Right atrium auricular region (tissue), 2 donors: Measurements from ENCODE around the gene PRDM16. TPM values are rescaled to one million over a fixed set of nuclear protein-coding genes. Genes with fewer than 3 reads are reported as not detected.

Experiments
- DNase-seq: peaks from one replicate; pipeline ENCODE4 v3.0.0-alpha.2; 2019; ENCODE audit warnings: low spot score
- H3K27ac ChIP-seq, 2 donors: fragments of 200-600 bp; sonication (generic); 1 replicate in 1 of 2; 2 replicates in 1 of 2; pipeline ENCODE4 v1.5.1; 2016 to 2019
- H3K27me3 ChIP-seq, 2 donors: fragments of 200-600 bp; sonication (generic); one replicate each; pipeline versions ENCODE4 v1.5.1 to v1.6.0; 2017 to 2019
- H3K36me3 ChIP-seq: fragments of 200-600 bp; sonication (generic); one replicate; pipeline ENCODE4 v1.5.1; 2016
- H3K4me1 ChIP-seq, 2 donors: fragments of 200-600 bp; sonication (generic); one replicate each; pipeline versions ENCODE4 v1.5.1 to v1.6.0; 2017 to 2019
- H3K4me3 ChIP-seq, 2 donors: fragments of 200-600 bp; sonication (generic); 1 replicate in 1 of 2; 2 replicates in 1 of 2; pipeline ENCODE4 v1.5.1; 2017 to 2019; ENCODE audit warnings: mild to moderate bottlenecking in 1 of 2, moderate library complexity in 1 of 2
- H3K9me3 ChIP-seq, 2 donors: fragments of 200-600 bp; sonication (generic); one replicate each; pipeline ENCODE4 v1.5.1; 2019
- total RNA-seq, 2 donors: library from RNA; depleted of rRNA; stranded (reverse); fragments of >200 nt; gene quantifications; one replicate each; pipeline ENCODE4 v1.1.0, GENCODE V29; 2016
- TF ChIP-seq, protein P1 (sequence below), 2 donors: fragments of 200-600 bp; sonication (generic); IDR thresholded peaks; one replicate each; pipeline ENCODE4 v1.5.1; 2019; ENCODE audit warnings: antibody characterized with exemption in 2 of 2

The PRDM16 gene
- total RNA-seq, 2 donors from 2014 or later, result 0.22 to 3.3 TPM

DNA sequence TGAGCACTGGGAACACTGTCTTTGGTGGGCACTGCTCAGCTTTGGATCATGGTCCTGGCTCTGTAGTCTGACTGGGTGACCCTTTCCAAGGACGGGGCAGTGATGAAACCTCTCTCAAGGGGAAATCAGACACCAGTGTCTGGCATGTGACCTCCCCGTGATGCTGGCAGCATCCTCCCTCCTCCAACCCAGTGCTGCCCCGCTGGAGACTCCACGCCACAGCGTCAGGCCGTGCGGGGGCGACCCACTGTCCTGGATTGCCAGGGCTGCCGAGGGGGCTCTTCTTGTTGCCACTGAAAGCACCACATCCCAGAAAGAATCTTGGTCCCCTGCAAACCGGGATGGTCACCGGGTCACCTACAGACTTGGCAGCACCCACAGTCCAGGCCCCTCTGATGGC lies 239.1 kb downstream of the PRDM16 start:
- TF ChIP-seq, protein P1, sequence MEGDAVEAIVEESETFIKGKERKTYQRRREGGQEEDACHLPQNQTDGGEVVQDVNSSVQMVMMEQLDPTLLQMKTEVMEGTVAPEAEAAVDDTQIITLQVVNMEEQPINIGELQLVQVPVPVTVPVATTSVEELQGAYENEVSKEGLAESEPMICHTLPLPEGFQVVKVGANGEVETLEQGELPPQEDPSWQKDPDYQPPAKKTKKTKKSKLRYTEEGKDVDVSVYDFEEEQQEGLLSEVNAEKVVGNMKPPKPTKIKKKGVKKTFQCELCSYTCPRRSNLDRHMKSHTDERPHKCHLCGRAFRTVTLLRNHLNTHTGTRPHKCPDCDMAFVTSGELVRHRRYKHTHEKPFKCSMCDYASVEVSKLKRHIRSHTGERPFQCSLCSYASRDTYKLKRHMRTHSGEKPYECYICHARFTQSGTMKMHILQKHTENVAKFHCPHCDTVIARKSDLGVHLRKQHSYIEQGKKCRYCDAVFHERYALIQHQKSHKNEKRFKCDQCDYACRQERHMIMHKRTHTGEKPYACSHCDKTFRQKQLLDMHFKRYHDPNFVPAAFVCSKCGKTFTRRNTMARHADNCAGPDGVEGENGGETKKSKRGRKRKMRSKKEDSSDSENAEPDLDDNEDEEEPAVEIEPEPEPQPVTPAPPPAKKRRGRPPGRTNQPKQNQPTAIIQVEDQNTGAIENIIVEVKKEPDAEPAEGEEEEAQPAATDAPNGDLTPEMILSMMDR (IDR thresholded peaks at IDR 0.05), result no peak
- Histone ChIP-seq H3K27ac (no peak overlapping the region), H3K27me3 (no peaks in the 10 kb centered on the region), H3K36me3 (no peaks in the 10 kb centered on the region), H3K9me3 (no peaks in the 10 kb centered on the region), H3K4me3 (no peak overlapping the region), H3K4me1 (peaks cover 0 to 10% of the 10 kb centered on the region in 2 donors)
- no peak for DNase-seq

DNA sequence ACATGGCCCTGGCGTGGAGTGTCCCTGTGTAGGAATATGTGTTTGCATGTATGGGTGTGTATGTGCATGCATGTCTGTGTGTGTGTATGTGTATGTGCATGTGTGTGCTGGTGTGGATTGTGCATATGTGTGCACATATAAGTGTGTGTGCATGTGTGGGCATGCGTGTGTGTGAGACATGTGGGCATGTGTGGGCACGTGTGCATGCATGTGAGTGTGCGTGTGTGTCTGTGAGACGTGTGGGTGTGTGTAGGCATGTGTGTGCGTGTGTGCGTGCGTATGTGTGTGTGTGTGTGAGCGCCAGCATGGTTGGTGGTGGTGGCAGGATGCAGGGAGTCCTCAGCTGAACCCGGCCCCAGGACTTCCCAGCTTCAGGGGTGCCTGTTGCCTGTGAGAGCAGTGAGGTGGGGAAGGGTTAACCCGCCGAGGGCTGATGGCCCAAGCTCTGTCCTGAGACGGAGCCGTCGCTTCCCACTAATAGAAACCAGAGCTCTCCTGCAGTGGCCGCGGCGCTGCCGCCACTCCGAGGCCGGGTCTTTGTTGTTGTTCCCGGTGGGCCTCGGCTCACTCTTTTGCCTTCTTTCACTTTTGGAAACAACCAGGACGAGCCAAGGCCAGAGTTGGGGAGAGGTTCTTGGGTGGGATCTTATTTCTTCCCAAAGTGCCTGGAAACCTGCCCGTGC lies 241.9 kb downstream of the PRDM16 start:
- no peaks in the 10 kb centered on the region for H3K27me3 ChIP-seq
- no peak overlapping the region for H3K27ac ChIP-seq
- no peak for DNase-seq
- H3K9me3 ChIP-seq, result no peaks in the 10 kb centered on the region
- no peaks in the 10 kb centered on the region for H3K36me3 ChIP-seq
- peaks cover 0 to 38% of the 10 kb centered on the region in 2 donors for H3K4me1 ChIP-seq
- TF ChIP-seq, protein P1 (IDR thresholded peaks at IDR 0.05), result no peak
- no peak overlapping the region for H3K4me3 ChIP-seq

DNA sequence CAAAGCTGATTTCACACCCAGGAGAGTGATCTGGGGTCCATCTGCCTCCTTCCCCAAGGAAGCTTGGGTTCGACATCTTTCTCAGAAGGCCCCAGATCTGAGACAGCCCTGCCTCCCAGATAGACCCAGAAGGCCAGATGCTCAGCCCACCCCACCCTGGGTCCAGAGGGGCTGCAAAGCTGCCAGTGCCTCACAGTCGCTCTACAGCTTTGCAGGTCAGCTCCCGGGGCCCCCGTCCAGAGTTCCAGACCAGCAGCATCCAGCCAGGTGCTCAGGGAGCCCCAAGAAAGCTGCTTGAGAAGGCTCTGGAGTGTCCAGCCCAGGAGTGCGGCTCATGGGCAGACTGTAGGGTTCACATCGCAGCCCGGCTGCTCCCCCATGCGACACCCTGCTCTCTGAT lies 242.7 kb downstream of the PRDM16 start:
- Histone ChIP-seq H3K27me3 (no peaks in the 10 kb centered on the region), H3K27ac (peak overlapping the region; percentile 14 to 87), H3K4me1 (peaks cover 0 to 38% of the 10 kb centered on the region in 2 donors)

DNA sequence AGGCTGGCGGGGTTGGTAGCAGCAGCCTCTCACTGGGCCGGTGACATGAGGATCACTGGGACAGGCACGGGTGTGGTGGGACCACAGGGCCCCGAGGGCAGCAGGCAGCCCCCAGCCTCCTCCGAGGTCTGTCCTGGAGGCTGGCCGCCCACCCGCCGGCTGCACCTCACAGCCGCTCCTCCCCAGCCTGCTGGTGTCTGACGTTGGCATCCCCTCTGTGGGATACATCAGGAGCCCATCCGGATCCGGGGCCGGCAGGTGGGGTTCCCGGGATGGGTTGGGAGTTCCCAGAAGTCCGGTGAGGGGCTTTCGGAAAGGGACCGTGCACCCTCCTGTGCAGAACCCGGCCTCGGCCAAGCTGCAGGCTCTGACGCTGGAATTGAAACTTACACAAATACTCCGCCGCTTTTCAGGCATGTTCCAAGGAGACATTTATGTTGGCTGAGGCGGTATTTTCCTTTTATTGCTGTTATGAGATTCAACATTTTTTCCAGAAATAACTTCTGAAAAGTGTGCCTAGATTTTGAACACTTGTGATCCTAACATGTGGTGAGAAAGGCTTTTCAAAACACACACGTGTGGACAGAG lies 243.4 kb downstream of the PRDM16 start:
- TF ChIP-seq, protein P1 (IDR thresholded peaks at IDR 0.05), result no peak
- Histone ChIP-seq H3K4me1 (peaks cover 0 to 38% of the 10 kb centered on the region in 2 donors), H3K27ac (peak overlapping the region; percentile 87 to 90), H3K36me3 (no peaks in the 10 kb centered on the region), H3K9me3 (no peaks in the 10 kb centered on the region), H3K4me3 (no peak overlapping the region), H3K27me3 (no peaks in the 10 kb centered on the region)
- DNase-seq, result peak; percentile 61

More for the DNA sequence above, 242.7 kb downstream of the PRDM16 start:
- no peak for DNase-seq
- no peaks in the 10 kb centered on the region for H3K36me3 ChIP-seq
- no peak overlapping the region for H3K4me3 ChIP-seq
- TF ChIP-seq, protein P1 (IDR thresholded peaks at IDR 0.05), result no peak
- no peaks in the 10 kb centered on the region for H3K9me3 ChIP-seq

DNA sequence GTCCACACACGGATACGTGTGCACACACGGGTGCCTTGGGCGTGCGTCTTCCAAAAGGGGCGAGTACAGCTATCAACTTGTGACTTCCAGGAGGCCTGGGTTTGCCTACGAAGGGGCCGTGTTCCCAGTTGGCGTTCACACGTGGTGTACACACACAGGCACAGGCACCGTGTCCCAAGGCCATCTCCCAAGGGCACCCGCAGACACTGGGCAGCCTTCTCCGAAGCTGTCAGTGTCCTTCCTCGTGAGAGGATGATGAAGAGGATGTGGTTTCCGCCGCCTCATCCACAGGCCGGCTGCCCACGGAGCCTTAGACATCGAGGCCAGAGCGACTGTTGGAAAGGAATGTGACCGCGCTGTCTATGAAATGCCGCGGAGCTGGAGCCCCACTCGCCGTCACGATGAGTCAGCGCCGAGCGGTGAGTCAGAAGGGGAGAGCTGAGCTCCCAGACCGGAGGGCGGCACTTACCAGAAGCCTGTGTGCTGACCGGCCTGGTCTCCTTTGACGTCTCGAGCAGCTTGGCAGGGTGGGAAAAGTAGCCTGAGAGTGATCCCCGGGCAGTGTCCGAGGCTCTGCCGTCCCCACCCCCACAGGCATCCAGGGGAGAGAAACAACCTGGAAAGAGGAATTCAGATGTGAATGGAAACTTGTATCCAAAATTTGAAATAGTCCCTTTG lies 244.0 kb downstream of the PRDM16 start:
- no peaks in the 10 kb centered on the region for H3K36me3 ChIP-seq
- peak overlapping the region in 1 of 2 donors; percentile 3 for H3K4me3 ChIP-seq
- H3K9me3 ChIP-seq, result no peaks in the 10 kb centered on the region
- TF ChIP-seq, protein P1 (IDR thresholded peaks at IDR 0.05), result no peak
- peak overlapping the region; percentile 87 to 90 for H3K27ac ChIP-seq
- no peaks in the 10 kb centered on the region for H3K27me3 ChIP-seq
- H3K4me1 ChIP-seq, result peaks cover 0 to 38% of the 10 kb centered on the region in 2 donors
- peak; percentile 98 for DNase-seq
